NCI-H1092 (cell line): Measurements from ENCODE around the gene LIPI.
A peak's percentile ranks its signal among the peaks of the same experiment; 100 is the strongest.
"Not testable (repeated sequence)": the region's sequence is repeated elsewhere in the genome, so short reads cannot be mapped to it uniquely, and the experiment has no call there.

Experiments
- DNase-seq: peaks from one replicate; lab custom pipeline; 2025; lab: John Stamatoyannopoulos, UW

LIPI gene

DNA sequence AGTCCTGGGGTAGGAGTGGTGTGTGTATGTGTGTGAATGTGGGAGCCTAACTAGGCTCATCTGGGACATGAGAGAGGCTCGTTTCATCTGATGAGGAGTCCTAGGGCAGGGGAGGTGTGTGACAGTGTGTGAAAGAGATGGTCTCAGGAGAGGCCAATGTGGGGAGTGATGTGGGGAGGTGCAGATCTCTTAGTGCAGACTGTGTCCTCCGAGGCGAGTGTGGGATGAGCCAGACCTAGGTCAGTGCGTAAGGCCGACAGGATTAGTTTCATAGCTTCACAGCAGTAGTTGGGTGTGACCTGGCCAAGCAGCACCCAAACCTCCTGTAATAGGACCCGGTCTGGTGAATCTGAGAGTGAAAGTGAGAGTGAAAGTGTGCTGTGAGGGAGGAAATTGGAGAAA, 94.7 kb downstream of the LIPI start:
- DNase-seq, result no peak

DNA sequence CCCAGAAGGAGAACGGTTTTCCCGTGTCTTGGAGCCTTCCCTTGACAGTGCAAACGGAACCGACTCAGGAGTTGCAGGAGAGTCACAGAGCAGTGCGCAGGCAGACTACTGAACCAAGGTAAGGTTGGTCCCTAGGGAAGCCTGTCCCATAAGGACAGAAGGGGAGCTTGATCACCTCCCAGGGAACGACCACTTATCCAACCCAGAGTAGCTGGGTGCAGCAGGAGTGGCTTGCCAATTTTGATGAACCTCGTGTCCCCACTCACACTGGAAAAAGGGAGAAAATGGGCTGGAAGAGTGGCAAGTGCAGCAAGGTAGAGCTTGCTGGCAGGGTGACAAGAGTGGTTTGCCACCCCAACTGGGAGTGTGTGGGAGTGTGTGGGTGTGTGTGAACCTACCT, 95.1 kb downstream of the LIPI start:
- DNase-seq, result no peak

DNA sequence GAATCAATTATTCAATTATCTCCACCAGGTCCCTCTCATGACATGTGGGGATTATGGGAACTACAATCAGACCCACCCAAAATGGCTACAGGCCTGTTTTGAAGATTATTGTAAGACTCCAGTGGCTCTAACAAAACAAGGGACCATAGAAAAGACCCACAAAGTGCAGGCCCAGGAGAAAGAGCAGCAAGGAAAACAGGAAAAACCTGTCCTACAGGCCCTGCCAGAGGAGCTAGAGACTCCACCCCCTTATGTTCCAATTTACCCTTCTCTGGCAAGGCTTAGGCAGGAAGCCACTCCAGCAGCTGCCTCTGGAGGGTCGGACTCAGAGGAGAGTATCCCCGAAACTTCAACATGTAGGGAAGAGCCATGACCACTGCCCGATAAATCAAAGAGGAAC, 96.5 kb downstream of the LIPI start:
- no peak for DNase-seq

DNA sequence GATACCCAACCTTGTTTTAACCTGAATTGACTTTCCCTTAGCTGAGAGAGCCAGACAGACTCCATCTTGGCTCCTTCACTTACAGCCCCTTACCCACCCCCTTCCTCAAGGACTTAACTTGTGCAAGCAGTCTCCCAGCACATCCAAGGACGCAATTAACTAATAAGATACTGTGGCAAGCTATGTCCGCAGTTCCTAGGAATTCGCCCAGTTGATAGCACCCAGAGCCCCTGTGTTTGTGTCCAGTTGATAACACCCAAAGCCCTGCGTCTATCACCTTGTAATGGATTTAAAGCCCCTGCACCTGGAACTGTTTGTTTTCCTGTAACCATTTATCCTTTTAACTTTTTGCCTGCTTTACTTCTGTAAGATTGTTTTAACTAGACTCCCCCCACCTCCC, 106.2 kb downstream of the LIPI start:
- DNase-seq, result not testable (repeated sequence)

DNA sequence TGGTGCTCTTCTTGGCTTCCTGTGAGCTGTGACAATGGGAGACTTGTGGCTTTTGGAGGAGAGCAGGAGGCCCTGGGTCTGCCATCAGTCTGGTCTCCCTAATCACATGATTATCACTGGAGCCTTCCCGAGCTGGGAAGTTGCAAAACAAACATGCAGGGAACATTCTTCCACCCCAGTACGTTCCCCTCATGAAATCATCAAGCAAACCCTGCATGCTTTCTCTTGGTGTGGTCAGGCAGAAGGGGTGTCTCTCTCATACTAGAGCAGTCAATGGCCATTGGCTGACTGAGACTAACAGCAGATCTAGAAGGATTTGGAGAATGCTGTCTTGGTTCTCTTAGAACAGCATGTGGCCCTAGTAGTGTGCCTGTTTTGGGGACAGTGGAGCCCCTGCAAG, 111.2 kb downstream of the LIPI start:
- DNase-seq, result no peak

DNA sequence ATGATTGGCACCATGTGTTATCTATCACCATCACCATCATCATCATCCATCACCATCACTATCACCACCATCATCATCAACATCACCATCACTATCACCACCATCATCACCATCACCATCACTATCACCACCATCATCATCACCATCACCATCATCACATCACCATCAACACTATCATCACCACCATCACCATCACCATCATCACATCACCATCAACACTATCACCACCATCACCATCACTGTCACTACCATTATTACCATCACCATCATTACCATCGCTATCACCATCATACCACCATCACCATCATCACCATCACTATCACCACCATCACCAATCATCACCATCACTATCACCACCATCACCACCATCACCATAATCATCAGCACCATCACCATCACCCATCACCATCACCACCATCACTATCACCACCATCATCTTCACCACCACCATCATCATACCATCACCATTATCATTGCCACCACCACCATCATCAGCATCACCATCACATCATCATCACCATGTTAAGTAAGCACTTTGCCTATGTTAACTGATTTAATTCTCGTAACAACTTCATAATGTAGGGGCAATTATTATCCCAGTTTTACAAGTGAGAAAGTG, 112.8 kb downstream of the LIPI start:
- DNase-seq, result no peak

DNA sequence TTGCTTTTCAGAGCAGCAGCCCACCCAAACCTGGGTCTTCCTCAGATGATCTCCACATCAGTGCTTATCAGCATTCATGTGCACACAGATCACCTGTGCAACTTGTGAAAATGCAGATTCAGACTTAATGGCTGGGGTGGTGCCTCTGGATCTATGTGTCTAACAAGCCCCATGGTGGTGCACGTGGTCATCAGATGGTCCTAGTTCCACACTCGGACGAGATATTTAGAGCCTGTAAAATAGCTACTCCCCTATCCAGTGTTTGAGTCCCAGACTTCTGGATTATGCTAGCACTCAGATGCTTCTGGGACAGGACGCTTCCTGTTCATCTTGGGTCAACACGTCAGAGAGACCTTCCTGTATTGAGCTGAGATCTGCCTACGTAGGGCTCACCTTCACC, 114.2 kb downstream of the LIPI start:
- DNase-seq, result no peak

DNA sequence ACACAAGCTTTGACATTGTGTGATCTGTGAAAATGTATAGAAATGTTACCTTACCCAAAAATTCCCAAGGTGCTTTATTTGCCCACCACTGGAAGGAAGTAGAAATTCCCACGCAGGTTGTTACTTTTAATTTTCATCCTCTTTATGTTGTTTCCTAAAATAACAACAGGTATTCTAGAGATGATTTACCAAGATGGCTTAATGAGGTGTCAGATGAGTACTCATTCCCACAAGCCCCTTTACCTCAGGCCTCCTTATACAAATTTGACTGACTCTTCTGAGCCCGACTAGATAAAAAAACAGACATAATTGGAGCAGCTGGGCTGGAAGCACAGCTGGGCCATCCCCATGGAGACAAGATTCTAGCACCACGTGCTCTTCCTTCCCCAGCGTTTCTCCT, 114.6 kb downstream of the LIPI start:
- DNase-seq, result no peak

DNA sequence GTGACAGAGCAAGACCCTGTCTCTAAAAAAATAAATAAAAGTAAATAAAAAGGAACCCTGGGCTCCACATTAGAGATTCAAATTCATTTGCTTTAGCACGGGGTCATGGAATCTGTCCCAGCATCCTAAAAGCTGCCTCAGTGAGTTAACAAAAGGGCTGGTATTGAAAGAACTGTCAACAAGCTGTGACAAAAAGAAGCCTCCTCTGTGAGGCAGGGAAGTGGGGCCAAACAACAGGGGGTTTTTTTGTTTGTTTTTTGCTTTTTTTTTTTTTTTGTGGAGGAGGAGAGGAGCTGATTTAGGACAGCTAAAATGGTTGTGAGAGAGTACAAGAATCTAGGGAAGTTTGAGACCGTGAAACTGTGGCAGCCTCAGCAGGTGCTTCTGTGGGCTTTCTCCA, 115.7 kb downstream of the LIPI start:
- no peak for DNase-seq

DNA sequence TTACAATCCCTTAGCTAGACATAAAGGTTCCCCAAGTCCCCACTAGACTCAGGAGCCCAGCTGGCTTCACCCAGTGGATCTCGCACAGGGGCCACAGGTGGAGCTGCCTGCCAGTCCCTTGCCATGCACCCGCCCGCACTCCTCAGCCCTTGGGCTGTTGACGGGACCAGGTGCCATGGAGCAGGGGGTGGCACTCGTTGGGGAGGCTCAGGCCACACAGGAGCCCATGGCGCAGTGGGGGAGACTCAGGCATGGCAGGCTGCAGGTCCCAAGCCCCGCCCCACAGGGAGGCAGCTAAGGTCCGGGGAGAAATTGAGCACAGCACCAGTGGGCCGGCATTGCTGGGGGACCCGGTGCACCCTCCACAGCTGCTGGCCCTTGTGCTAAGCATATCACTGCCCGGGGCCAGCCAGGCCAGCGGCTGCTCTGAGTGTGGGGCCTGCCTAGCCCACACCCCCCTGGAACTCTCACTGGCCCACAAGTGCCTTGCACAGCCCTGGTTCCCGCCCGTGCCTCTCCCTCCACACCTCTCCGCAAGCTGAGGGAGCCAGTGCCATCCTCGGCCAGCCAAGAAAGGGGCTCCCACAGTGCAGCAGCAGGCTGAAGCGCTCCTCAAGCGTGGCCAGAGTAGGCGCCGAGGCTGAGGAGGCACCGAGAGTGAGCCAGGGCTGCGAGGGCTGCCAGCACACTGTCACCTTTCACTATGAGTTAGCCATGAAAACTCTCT, 117.8 kb downstream of the LIPI start:
- DNase-seq, result no peak

DNA sequence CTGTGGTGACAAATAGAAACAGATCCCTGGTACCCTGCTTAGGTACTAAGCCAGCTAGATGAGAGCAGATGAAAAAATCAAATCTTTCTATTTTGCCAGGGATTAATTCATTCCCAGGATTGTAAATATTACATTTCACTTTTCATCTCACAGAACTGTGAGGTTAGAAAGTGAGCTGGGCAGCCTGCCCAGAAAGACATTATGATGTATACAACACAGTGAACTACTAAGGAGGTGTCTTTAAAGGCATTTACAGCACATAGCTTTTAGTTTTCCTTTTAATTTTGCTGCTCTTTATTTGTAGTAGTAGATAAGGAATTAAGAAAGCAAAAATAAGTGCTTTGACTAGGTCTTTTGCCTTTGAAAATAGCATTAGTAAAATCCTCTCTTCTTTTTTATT, 120.6 kb downstream of the LIPI start:
- peak; percentile 6 for DNase-seq

DNA sequence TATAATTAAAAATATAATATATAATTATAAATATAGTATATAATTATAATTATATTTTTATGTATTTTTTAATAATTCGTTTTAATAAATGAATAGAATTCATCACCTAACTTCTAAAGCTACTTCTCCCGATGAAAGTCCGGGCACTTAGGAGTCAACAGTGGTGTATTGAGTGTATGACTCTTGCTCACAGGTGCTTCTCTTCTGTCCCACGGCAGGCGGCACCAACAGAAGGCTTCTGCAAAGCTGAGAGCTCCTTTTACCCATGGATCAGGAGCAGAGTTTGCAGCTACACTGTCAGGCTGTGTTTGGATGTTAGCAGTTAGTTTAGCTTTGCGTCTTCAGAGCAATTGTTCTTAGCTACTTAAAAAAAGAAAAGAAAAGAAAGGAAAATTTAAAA, 122.4 kb downstream of the LIPI start:
- no peak for DNase-seq

DNA sequence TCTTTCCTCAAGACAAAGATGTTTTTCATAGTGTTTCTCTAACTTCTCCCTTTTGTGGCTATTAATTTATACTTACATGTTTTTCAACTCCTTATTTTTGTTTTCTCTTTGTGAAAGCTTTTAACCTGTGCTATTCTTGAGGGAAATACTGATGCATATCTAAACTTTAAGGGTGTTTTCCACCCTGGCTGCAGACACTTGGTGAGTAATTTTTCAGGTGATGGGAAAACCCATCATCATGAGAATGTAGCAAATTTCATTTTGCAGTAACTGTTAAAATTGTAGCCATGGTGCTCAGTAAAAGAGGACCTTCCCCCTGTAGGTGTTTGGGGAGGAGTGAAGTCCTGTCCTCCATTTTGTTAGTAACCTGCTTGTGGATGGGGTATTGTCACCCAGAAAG, 124.2 kb downstream of the LIPI start:
- no peak for DNase-seq

DNA sequence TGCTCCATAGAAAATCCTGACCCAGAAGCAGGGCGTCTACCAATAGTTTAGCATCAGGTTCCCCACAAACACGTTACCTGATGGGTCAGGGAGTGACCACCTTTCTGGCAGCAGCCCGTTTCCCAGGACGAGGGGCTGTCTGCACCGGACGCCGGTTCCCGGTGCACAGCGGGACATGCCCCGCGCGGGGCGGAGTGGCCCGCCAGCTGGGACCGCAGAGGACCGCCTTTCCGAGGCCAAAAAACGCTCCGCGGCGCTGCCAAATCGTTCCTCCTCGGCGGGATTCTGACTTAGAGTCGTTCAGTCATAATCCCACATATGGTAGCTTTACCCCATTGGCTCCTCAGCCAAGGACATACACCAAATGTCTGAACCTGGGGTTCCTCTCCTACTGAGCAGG, 126.1 kb downstream of the LIPI start:
- no peak for DNase-seq

DNA sequence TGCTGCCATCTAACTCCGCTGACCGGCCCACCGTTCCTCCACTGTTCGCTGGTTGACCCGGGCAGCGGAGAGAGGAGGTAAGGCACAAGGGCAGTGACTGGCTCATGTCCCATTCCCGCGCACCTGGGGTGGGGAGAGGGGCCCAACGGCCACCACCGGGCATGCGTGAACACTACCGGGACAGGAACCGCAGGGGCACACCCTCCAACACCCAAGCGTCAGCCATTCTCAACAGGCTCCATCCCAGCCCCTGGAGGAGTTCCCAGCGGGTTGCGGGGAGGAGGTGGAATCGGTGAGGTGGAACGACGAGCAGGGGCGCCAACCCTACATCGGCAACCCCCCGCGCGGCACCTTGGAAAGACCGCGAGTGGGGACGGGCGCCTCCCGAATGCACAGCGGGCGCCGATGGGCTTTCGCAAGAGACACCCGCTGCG, 126.7 kb downstream of the LIPI start:
- no peak for DNase-seq

DNA sequence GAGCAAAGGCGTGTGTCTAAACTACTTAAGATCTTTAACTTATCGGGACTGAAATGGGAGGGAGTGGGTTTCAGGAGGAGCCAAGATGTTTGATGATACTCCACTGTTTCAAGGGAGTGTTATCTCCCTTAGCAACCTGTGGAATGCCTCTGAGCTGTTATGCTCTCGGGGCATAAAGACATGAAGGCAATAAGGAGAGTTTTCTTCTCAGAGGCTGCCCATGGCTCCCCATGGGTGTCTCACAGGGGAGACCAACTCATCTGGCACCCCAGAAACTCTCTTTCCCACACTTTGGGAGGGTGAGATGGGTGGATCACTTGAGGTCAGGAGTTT, 130.0 kb downstream of the LIPI start:
- DNase-seq, result no peak

DNA sequence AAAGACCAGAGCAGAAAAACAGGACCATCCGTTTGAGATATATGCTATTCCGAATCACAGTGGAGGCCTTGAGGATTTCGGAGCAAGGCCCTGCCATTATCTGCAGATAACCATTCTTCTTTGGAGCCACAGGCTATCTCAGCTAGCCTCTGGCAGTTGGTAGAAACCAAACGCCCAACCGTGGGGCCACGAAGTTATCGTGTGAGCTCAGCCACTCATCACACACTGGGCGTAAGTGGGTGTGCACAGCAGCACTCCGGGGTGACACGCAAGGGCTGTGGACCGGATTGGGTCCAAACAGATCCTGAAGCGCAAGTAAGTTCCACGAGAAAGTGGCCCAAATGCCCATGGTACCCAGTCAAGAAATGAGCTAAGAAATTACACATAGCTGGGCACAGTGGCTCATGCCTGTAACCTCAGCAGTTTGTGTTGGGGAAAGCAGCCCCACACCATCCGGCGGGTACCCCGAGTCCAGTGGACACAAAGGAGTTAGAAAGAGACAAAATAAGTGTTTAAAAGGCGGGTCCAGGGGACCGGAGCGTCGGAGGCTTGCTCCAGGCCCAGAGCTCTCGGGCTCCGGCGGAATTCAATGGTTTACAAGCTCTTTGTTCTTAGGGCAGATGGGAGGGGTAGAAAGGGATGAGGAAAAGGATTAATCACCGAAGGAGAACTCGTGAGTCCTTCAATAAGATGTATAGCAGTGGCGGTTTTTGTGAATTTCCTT, 130.6 kb downstream of the LIPI start:
- DNase-seq, result no peak

DNA sequence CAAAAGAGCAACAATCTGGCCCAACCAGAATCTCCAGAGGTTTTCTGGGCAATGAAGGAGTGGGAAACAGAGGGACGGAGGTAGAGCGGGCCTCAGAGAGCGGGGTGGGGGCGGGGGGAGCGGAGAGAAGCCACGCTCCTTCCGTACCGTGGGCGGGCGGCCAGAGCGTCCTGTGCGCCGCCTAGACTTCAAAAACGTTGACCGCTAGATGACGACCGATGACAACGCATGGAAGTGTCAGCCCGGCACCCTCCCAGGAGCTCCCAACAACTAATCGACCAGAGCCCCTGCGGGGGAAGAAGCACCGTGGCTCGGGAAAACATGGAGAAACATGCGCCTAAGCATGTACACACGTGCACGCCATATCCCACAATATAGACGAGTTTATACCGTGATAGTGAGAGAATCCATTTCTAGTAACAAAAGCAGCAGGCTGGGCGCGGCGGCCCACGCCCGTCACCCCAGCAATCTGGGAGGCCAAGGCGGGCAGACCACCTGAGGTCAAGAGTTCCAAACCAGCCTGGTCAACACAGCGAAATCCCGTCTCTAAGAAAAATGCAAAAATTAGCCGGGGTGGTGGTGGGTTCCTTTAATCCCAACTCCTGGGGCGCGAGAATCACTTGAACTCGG, 131.9 kb downstream of the LIPI start:
- no peak for DNase-seq

DNA sequence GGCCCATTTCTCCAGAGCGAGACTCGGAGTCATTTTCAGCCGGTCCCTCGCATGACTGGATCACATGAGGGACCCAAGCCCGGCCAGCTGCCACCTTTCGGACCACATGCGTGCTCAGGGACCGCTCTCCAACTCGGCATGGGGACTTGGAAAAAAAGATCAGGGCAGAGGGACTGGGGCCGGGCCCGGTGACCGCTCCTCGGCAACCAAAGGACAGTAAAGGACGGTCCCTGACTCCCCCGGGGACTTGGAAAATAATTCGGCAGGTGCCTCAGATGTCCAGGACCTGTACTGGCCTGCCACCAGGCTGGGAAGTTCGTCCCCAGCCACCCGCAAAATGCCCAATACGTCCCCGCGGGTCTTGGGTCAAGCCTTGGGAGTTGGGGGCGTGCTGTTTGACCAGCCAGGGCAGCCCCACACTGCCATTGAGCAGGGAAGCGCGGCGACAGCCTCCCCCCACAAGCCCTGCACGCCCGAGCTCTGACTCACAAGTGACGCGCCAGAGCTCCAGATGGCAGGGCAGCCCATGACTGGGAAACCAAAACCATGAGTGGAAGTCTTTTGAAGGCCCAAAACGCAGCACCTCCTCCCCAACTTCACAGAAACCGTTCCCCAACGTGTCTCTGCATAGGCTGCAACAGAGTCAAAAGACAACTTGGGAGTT, 134.5 kb downstream of the LIPI start:
- DNase-seq, result no peak

DNA sequence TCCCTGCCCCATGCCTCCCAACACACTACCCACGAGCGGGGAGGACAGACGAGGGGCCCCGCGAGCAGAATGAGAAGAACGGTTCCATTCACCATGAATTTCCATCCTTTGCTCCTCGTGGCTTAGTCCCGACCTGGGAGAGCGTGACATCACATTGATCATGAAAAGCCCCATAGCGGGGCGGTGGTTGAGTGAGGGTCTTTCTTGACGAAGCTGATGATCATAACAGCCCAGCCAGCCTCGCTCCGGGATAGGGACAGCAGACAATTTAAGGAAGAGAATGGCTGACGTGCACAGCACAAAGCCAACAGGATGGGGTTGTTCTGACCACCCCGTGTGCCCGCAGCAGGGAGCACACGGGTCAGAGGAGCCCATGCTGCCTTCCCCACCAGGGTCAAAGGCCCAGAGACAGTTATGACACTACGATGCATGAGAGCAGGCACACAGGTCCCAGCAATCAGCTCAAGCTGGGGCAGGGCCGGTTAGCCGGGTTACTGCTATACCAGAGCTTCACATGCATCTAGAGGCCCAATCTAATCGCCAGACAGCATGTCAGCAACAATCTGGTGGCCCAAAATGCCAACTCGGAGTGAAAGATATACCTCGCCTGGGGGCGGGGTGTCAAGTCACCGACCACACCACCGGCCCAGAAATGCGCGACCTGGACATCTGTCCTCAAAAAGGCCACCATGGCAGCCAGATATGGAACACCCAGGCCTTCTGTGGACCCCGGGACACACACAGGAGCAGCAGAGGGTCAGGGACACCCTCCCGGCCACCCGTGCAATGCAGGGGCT, 135.2 kb downstream of the LIPI start:
- no peak for DNase-seq

DNA sequence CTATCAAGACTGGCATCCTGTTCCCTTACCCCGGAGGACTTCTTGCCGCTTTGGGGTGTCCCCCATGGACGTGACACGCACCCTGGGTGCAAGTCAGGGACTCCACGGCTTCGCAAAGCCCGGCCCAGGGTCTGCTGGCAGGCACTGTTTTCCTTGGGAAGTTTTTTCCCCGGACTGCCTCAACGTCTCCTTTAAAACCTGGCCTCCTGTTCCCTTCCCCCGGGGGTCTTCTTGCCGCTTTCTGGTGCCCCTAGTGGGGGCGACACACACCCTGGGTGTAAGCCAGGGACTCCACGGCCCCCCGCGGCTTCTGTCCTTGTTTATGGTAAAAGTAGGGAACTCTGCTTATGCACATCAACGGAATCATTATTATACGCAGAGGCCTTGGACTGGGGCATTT, 136.6 kb downstream of the LIPI start:
- DNase-seq, result no peak

DNA sequence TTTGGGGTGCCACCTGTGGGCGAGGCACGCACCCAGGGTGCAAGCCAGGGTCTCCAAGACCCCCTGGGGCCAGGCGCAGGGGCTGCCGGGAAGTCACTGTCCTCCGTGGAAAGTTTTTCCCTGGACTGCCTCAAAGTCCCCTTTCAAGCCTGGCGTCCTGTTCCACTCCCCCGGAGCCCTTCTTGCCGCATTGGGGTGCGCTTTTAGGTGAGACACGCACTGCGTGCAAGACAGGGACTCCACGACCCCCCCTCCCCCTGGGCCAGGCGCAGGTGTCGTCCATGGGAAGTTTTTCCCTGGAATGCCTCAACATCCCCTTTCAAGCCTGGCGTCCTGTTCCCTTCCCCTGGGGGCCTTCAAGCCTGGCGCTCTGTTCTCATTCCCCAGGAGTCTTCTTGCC, 137.1 kb downstream of the LIPI start:
- DNase-seq, result no peak
